GM12875 (cell line): ENCODE data around the gene SFRP4.

Experiments
- H3K4me3 ChIP-seq: one replicate; pipeline ENCODE4 v1.5.1; 2011; ENCODE audit warnings: low read depth, low read length, control low read depth
- CTCF ChIP-seq: IDR thresholded peaks from 2 replicates; pipeline ENCODE4 v1.5.1; 2011; ENCODE audit warnings: low read depth, mild to moderate bottlenecking, control low read depth, inconsistent platforms, low read length, moderate library complexity, borderline replicate concordance; ENCODE audit not compliant: insufficient read depth

The SFRP4 gene

GRCh38 chr7:37952240-37952639 lies 35.6 kb upstream of the SFRP4 start:
- TF ChIP-seq CTCF: no peak
- H3K4me3 ChIP-seq: no peak overlapping the region

- no peak for TF ChIP-seq CTCF
- no peak overlapping the region for H3K4me3 ChIP-seq
These were observed 31.3 kb upstream of the SFRP4 start for GRCh38 chr7:37947941-37948210.

- H3K4me3 ChIP-seq: no peak overlapping the region
- TF ChIP-seq CTCF: no peak
These were observed 30.7 kb upstream of the SFRP4 start for GRCh38 chr7:37947138-37947940.

- no peak overlapping the region for H3K4me3 ChIP-seq
- TF ChIP-seq CTCF: no peak
These were observed 28.7 kb upstream of the SFRP4 start for GRCh38 chr7:37945336-37945735.

GRCh38 chr7:37944737-37945054 lies 28.1 kb upstream of the SFRP4 start:
- H3K4me3 ChIP-seq: no peak overlapping the region
- TF ChIP-seq CTCF: no peak

- TF ChIP-seq CTCF: no peak
- no peak overlapping the region for H3K4me3 ChIP-seq
These were observed 27.5 kb upstream of the SFRP4 start for GRCh38 chr7:37943905-37944736.
